GM12872 (cell line): Measurements from ENCODE around the gene FAM186B.

ENCODE experiments used
- TF ChIP-seq, protein P1 (sequence below): IDR thresholded peaks from 3 replicates; pipeline ENCODE4 v1.5.1; 2011; ENCODE audit warnings: low read depth, mild to moderate bottlenecking, low read length, moderate library complexity; ENCODE audit not compliant: insufficient read depth

FAM186B gene

DNA sequence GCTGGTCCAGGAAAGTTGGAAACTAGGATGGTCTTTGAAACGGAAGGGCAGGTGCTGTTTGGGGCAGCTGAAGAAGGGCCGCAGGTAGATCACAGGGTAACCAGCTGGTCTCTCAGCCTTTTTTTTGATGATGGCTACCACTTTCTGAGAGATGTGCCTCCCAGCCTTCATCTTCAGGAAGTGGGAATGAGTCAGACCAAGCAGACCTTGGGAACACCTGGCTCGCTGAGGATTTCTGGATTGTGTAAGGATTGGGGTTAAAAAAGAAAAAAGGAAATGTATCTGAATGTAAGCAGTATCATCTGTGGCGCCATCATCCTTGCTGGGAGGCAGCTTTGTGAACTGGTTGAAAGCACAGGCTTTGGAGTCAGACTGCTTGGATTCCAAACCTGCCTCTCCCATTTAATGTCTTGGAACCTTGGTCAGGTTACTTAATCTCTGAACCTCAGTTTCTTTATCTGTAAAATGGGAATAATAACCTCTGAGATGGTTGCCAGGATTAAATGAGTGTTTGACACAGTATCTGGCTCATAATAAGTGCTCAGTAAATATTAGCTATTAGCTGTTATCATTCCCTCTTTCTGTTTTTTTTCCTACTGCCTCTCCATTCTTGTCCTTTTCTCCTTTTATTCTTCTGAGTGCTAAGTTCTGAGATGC lies 19.6 kb upstream of the FAM186B start:
- TF ChIP-seq, protein P1, sequence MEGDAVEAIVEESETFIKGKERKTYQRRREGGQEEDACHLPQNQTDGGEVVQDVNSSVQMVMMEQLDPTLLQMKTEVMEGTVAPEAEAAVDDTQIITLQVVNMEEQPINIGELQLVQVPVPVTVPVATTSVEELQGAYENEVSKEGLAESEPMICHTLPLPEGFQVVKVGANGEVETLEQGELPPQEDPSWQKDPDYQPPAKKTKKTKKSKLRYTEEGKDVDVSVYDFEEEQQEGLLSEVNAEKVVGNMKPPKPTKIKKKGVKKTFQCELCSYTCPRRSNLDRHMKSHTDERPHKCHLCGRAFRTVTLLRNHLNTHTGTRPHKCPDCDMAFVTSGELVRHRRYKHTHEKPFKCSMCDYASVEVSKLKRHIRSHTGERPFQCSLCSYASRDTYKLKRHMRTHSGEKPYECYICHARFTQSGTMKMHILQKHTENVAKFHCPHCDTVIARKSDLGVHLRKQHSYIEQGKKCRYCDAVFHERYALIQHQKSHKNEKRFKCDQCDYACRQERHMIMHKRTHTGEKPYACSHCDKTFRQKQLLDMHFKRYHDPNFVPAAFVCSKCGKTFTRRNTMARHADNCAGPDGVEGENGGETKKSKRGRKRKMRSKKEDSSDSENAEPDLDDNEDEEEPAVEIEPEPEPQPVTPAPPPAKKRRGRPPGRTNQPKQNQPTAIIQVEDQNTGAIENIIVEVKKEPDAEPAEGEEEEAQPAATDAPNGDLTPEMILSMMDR, result no peak

DNA sequence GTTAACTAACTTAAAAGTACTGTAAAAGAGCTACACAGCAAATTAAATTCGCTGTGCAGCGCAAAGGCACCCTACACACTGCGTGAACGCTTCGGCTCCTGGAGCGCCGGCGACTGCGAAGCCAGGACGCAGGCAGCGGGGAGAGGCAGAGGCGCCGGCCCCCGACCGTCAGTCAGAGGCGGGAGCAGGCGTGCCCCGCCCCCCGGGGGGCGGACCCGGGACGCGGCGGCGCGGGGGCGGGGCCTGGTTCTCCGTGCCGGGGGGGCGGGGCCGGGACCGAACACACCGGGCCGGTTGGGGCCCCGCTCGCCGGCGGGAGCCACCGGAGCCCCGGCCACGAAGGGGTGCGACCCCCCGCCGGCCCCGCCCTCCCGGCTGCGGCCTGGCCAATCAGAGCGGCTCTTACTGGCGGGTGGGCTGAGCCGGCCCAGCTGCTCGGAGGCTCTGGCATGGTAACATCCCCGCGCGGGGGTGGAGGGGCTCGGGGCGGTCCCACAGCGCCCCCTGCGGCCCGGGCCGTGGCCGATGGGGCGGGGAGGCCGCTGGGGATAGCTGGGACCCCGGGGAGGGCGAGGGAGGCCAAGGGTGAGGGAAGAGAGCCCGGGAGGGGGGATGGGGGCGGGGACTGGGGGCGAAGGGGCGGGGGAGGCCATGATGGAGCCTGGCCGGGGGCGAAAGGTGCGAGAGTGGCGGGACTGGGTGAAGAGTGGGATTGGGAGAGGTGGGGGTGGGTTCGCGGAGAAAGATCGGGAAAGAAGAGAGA lies 17.9 kb upstream of the FAM186B start, which contains the start of gene PRPF40B:
PRPF40B (plus strand) TSS at position 420 of the 763 bp plus-strand sequence; CDS start at position 450, 30 bp downstream.
- TF ChIP-seq, protein P1, result peak; percentile 54; the same call in 2 of the 3 replicates

DNA sequence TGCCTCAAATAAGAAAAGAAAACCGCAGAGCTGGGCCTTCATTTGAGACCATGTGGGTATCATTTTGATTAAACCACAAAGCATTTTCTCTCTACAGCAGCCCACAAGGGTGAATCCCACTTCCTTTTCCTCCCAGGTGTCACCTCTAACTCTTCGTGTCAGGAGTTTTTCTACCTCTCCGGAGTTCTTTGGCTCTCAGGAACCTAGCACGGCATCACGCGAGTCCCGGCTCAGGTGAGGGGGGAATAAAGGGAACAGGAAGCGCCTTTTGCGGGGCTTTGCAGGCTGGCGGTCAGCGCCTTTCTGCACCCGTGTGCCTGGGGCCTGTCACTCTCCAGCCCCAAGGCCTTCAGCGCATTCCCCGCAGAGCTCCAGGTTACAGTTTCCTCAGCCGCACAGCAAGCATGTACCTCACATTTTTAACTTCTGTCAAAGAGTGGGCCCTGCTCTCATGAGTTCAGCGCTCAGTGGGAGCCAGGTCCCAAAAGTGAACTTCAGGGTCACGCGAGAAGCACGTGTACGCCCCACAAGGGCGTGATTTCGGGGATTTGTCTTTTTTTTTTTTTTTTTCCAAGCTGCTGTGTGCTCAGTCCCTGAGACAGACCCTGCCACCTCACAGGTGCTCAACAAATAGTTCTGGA lies 17.2 kb upstream of the FAM186B start:
- TF ChIP-seq, protein P1, result no peak

DNA sequence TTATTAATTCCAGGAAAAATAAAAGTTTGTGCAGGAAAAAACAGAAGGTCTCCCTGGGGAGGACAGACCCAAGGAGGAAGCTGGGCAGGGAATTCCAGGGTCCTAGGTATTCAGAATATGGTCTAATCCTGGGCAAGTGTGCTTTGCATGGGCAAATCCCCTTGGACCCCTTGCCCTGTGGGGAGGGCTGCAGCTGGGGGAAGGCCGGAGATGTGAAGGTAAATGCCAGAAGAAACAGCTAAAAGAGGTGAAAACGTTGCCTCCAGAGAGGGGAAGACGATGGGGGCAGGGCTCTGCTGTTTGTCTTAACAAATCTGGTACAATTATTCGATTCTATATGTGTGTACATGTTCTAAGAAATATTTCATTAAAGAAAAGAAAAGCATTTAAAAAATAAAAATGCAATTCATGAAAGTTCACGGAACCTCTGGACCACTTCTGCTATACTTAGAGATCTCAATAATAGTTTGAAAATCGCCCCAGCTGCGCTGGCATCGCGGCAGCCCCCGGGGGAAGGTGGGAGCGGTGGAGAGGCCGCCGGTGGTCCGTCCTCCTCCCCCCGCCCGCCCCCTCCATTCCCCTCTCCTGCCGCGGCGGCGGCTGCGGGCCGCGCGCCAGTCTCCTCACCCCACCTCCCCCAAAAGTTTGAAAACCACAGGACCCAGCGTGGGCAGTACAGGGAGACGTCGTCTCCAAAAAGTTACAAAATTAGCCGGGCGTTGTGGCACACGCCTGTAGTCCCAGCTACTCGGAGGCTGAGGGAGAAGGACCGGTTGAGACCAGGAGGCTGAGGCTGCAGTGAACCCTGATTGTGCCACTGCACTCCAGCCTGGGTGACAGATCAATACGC lies 16.4 kb upstream of the FAM186B start:
- TF ChIP-seq, protein P1, result no peak

DNA sequence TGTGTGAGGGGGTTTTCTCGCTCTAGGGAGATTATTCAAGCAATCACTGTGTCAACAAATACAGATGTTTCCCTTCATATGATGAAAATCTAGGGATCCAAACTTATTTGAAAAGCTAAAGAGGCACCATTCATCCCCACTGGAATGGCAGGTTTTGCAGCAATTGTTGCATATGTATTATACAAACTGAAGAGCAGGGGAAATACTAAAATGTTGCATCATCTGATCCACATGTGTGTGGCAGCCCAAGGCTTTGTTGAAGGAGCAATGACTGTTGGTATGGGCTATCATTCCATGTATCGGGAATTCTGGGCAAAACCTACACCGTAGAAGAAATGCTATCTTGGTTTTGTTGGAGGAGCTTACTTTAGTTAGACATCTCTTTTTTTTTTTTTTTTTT lies 13.8 kb upstream of the FAM186B start:
- TF ChIP-seq, protein P1, result no peak

DNA sequence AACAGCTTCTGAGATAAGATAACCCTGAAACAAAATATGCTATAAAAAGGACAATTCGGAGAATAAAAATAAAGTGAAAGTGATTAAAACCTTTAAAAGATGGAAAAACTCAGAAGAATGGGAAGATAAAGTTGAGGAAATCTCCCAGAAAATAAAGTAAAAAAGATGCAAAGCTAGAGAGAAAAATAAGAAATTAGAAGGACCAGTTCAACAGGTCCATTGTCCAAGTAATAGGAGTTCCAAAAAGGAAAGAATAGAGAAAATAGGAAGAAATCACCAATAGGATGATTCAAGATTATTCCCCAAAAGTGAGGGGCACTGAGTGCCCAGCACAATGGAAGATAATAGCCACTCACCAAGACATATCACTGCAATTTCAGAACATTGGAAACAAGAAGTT lies 13.1 kb upstream of the FAM186B start:
- TF ChIP-seq, protein P1, result no peak
